K562 (cell line): ENCODE measurements around the gene SCAMP3. TPM values are rescaled to one million over a fixed set of nuclear protein-coding genes. Genes with fewer than 3 reads are reported as not detected.
A peak's percentile ranks its signal among the peaks of the same experiment; 100 is the strongest.
"Not testable (repeated sequence)": the region's sequence is repeated elsewhere in the genome, so short reads cannot be mapped to it uniquely, and the experiment has no call there.

Experiments
- ATAC-seq: fragments of 200-7000 bp; cut with Tn5 transposase; 3 replicates; pipeline ENCODE4 v1.9.1; 2020; ENCODE audit warnings: moderate library complexity
- BruUV-seq: library from RNA; stranded (reverse); fragments of 400-500 nt; replicated peaks from 2 replicates; lab custom pipeline; 2021; lab: Mats Ljungman, UMichigan
- CTCF ChIA-PET: fragments of 300-600 bp; formaldehyde crosslinking; extraction: SDS; loops from one replicate; lab custom pipeline; 2021; ENCODE audit warnings: low intra/inter-chr PET ratio; lab: Yijun Ruan, JAX
- POLR2A ChIA-PET: fragments of 300-600, 350-650 bp; sonication (Branson Sonifier 250); formaldehyde crosslinking; extraction: SDS; loops from one replicate; lab custom pipeline; 2021; ENCODE audit warnings: antibody characterized with exemption, inconsistent platforms; lab: Yijun Ruan, JAX
- DNase-seq, 4 experiments: peaks; one replicate each; pipeline versions ENCODE4 v3.0.0 to v3.0.0-alpha.2; 2011 to 2018; ENCODE audit warnings: low spot score in 3 of 4, mixed read lengths in 3 of 4; ENCODE audit errors: extremely low read depth in 1 of 4
- FAIRE-seq: peaks from 2 replicates; lab custom pipeline; 2011; peaks lifted over from hg19 to GRCh38; lab: Jason Lieb, UNC
- H2AFZ ChIP-seq: 2 replicates; pipeline ENCODE4 v1.6.0; 2011; ENCODE audit warnings: low read depth, low read length, control low read depth, inconsistent platforms
- H3K27ac ChIP-seq: fragments of 200-600 bp; 3 replicates; pipeline ENCODE4 v1.8.0; 2011; ENCODE audit warnings: low read depth, mild to moderate bottlenecking, control low read depth, inconsistent platforms, low read length, moderate library complexity, mixed read lengths; ENCODE audit errors: extremely low read depth
- H3K27me3 ChIP-seq, 2 experiments: fragments of 300-600 bp in 1 of 2; 2 replicates in 1 of 2; 3 replicates in 1 of 2; pipeline versions ENCODE4 v1.6.0 to v1.8.0; 2011; ENCODE audit warnings: inconsistent platforms in 2 of 2, low read length in 2 of 2, mild to moderate bottlenecking in 1 of 2, mixed read lengths in 1 of 2, moderate library complexity in 1 of 2; ENCODE audit not compliant: control insufficient read depth in 2 of 2, insufficient read depth in 2 of 2
- H3K36me3 ChIP-seq: fragments of 300-600 bp; 3 replicates; pipeline ENCODE4 v1.8.0; 2011; ENCODE audit warnings: mild to moderate bottlenecking, low read length, inconsistent platforms; ENCODE audit not compliant: control insufficient read depth, insufficient read depth
- H3K4me1 ChIP-seq, 2 experiments: fragments of 200-600 bp in 1 of 2; replicated peaks in 1 of 2; 2 replicates in 1 of 2; 3 replicates in 1 of 2; pipeline versions ENCODE4 v1.5.1 to v1.8.0; 2011; ENCODE audit warnings: inconsistent platforms in 2 of 2, low read length in 2 of 2, mild to moderate bottlenecking in 1 of 2, mixed read lengths in 1 of 2, moderate library complexity in 1 of 2; ENCODE audit not compliant: control insufficient read depth in 2 of 2, insufficient read depth in 2 of 2
- H3K4me2 ChIP-seq: 2 replicates; pipeline ENCODE4 v1.6.1; 2011; ENCODE audit warnings: low read length, control low read depth, inconsistent platforms, mixed read lengths; ENCODE audit not compliant: insufficient read depth
- H3K4me3 ChIP-seq: fragments of 200-600 bp; sonication (generic), shearing (Covaris generic); 2 replicates; pipeline ENCODE4 v1.5.1; 2016; ENCODE audit warnings: control low read depth, inconsistent platforms
- H3K79me2 ChIP-seq: fragments of 200-600 bp; 3 replicates; pipeline ENCODE4 v1.8.0; 2011; ENCODE audit warnings: low read length, inconsistent platforms; ENCODE audit not compliant: control insufficient read depth, insufficient read depth
- H3K9ac ChIP-seq, 2 experiments: 2 replicates each; pipeline versions ENCODE4 v1.6.0 to v1.6.1; 2011; ENCODE audit warnings: low read depth in 2 of 2, low read length in 2 of 2, control low read depth in 1 of 2, inconsistent platforms in 1 of 2, mild to moderate bottlenecking in 1 of 2, mixed read lengths in 1 of 2; ENCODE audit not compliant: insufficient read depth in 1 of 2
- H3K9me1 ChIP-seq: one replicate; pipeline ENCODE4 v1.6.0; 2011; ENCODE audit warnings: inconsistent platforms, mild to moderate bottlenecking, low read length, moderate library complexity; ENCODE audit not compliant: control insufficient read depth, insufficient read depth
- H3K9me3 ChIP-seq: replicated peaks from 2 replicates; pipeline ENCODE4 v1.5.1; 2011; ENCODE audit warnings: low read depth, low read length, inconsistent platforms; ENCODE audit not compliant: control insufficient read depth, insufficient read depth
- H4K20me1 ChIP-seq: replicated peaks from 2 replicates; pipeline ENCODE4 v1.6.1; 2011; ENCODE audit warnings: low read length, inconsistent platforms, mixed read lengths; ENCODE audit not compliant: control insufficient read depth, insufficient read depth
- CREBBP ChIP-seq: IDR thresholded peaks from one replicate; pipeline ENCODE4 v1.6.1; 2012; ENCODE audit warnings: low read depth, mild to moderate bottlenecking, control low read depth, inconsistent platforms, low read length
- GABPB1 ChIP-seq: sonication (generic); formaldehyde crosslinking; IDR thresholded peaks from 2 replicates; pipeline ENCODE4 v1.8.0; 2022; ENCODE audit warnings: mild to moderate bottlenecking, missing genetic modification reagents
- ID3 ChIP-seq, 2 experiments: fragments of 250-450 bp in 1 of 2; fragments of 450-650 bp in 1 of 2; sonication (Bioruptor Pico) in 1 of 2; IDR thresholded peaks; 2 replicates each; pipeline versions ENCODE4 v1.6.1 to v1.8.0; 2016 to 2021; ENCODE audit warnings: mild to moderate bottlenecking in 2 of 2, moderate library complexity in 2 of 2, missing compliant biosample characterization in 1 of 2, missing genetic modification characterization in 1 of 2
- NFE2 ChIP-seq: IDR thresholded peaks from 2 replicates; pipeline ENCODE4 v1.6.1; 2014; ENCODE audit warnings: antibody characterized with exemption, low read depth
- NR2F6 ChIP-seq: fragments of 450-650 bp; formaldehyde crosslinking; IDR thresholded peaks from 2 replicates; pipeline ENCODE4 v1.4.0; 2020; ENCODE audit warnings: mild to moderate bottlenecking
- WGBS: fragments of 100-300 bp; shearing (Covaris generic); methylation state at CpG from one replicate; pipeline ENCODE4 v1.1.6; 2016; ENCODE audit warnings: low coverage, mixed read lengths; ENCODE audit not compliant: insufficient coverage; ENCODE audit errors: missing lambda C conversion rate; 5-methylcytosine and 5-hydroxymethylcytosine counted together
- in situ Hi-C: fragments of 300-500 bp; cut with MboI; formaldehyde crosslinking; loops from 4 replicates; pipeline ENCODE4 v1.15.0; 2018; ENCODE audit warnings: inconsistent platforms, mixed read lengths
- intact Hi-C: fragments of 100-400 bp; cut with micrococcal nuclease; formaldehyde crosslinking; loops from 2 replicates; pipeline ENCODE4 v1.14.2; 2022
- polyA plus RNA-seq, 8 experiments: library from polyadenylated mRNA; depleted of rRNA in 4 of 8; stranded (reverse) in 5 of 8; unstranded in 3 of 8; fragments of >200 nt; fragmentation: Nextera tagmentation in 2 of 8; fragmentation: Illumina TruSeq in 1 of 8; extraction: Ambion mirVana in 2 of 8; extraction: Trizol in 1 of 8; gene quantifications; 2 replicates each; pipeline versions ENCODE4 v1.2.1 to v1.2.3, GENCODE V29; 2011 to 2014; ENCODE audit warnings: inconsistent platforms in 1 of 8, missing spikeins in 1 of 8
- total RNA-seq, 7 experiments: library from RNA; depleted of rRNA in 6 of 7; stranded (reverse); fragments of >200 nt in 6 of 7; fragmentation: Illumina TruSeq in 2 of 7; extraction: Trizol in 2 of 7; gene quantifications; 2 replicates each; pipeline versions ENCODE4 v1.2.1 to v1.2.3, GENCODE V29; 2011 to 2021; ENCODE audit warnings: low replicate concordance in 1 of 7
- TF ChIP-seq, protein P1 (sequence below): fragments of 450-650 bp; IDR thresholded peaks from 2 replicates; pipeline ENCODE4 v1.6.1; 2018; ENCODE audit warnings: mild to moderate bottlenecking, low read depth; ENCODE audit not compliant: partially characterized antibody
- TF ChIP-seq, protein P2 (sequence below): sonication (generic); formaldehyde crosslinking; IDR thresholded peaks from 2 replicates; pipeline ENCODE4 v1.5.0; 2020; ENCODE audit warnings: missing genetic modification reagents

SCAMP3 gene
- total and polyA plus RNA-seq, 9 of the 15 experiments (the other 6 are each of a cell fraction or from before 2014, with no cell fraction given) = 14.2 to 131 (median 86.1) TPM

DNA sequence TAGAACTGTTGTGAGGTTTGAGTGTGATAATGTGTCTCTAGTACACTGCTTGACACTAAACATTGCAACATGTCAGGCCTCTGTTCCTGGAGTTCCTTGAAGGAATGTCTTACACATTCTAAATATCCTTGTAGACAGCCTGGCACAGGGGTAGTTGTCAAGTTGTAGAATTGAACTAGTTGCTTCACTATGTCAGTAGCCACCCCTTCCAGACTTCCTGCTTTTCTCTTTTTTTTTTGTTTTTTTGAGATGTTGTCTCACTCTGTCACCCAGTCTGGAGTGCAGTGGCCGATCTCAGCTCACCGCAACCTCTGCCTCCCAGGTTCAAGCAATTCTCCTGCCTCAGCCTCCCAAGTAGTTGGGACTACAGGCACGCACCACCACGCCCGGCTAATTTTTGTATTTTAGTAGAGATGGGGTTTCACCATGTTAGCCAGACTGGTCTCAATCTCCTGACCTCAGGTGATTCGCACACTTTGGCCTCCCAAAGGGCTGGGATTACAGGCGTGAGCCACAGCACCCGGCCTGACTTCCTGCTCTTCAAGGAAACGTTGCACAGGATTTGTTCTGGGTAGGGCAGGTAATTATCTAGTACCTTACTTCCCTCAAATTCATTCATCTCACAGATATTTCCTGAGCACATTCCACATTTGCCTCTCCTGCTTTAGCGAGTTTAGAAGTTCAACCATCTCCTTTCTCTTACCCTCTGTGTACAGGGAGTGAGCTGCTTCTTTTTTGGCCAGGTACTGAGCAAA, 41.8 kb downstream of the SCAMP3 start:
- in situ Hi-C loops, H3K9me3 ChIP-seq, BruUV-seq, H3K79me2 ChIP-seq, H4K20me1 ChIP-seq, H3K4me2 ChIP-seq, ATAC-seq, CTCF ChIA-PET, FAIRE-seq, H3K36me3 ChIP-seq, H3K27me3 ChIP-seq, H3K4me3 ChIP-seq, H3K9me1 ChIP-seq, intact Hi-C loops, H3K9ac ChIP-seq, DNase-seq: not testable (repeated sequence)
- WGBS = 78% methylated on average over 10 of the region's 10 CpGs
- Histone ChIP-seq H2AFZ (peak overlapping the region; percentile 95), H3K4me1 (peaks cover 16 to 34% of the 10 kb centered on the region in 2 experiments), H3K27ac (peak overlapping the region; percentile 44; the same call in 1 of the 3 replicates)
- POLR2A ChIA-PET = interaction anchor here (0.6 to 1.8 kb wide), 2 partner anchors 13 to 250 kb away, joined by 3 to 5 read pairs; no protein-coding TSS in a partner anchor

DNA sequence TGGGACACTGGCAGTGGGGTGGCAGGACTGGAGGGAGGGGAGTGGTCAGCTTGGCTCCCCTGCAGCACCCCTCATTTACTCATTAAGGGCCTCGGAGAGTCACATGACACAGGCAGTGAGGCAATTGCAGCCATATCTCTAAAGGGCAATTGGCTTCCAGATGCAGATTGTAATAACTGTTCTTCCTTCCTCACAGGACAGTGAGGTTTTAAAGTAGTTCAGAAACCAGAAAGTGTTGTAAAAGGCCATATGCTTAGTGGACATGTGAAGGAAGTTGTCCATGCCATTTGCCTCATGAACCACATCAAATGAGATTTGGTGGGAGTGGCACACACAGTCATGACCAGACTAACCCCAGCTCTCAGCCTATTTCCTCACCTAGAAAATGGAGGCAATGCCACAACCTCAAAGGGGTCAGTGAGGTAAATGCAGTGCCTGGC, 42.5 kb downstream of the SCAMP3 start:
- peaks cover 13 to 26% of the 10 kb centered on the region in 2 experiments for H3K4me1 ChIP-seq
- in situ Hi-C loops (no loop called here), intact Hi-C loops (no loop called here)
- peak overlapping the region; percentile 95 for H2AFZ ChIP-seq
- no peaks in the 10 kb centered on the region for H3K27me3 ChIP-seq
- H3K79me2 ChIP-seq = peaks cover under 1% of the 10 kb centered on the region; the same call in 1 of the 3 replicates
- no peaks in the 10 kb centered on the region for H4K20me1 ChIP-seq
- FAIRE-seq (no peak), ATAC-seq (peak; percentile 74), DNase-seq (peak; percentile 31 to 62 (median 47))
- WGBS = 14% methylated on average over 1 of the region's 1 CpG
- 0 out of 2 replicates have a peak overlapping the region, but pooled peaks have one; percentile 13 for H3K4me3 ChIP-seq
- peak overlapping the region; percentile 44 for H3K27ac ChIP-seq
- peak overlapping the region; percentile 42 for H3K4me2 ChIP-seq
- H3K36me3 ChIP-seq = no peaks in the 10 kb centered on the region; the same call in 1 of the 3 replicates
- no peaks in the 10 kb centered on the region for H3K9me1 ChIP-seq
- no peaks in the 10 kb centered on the region for H3K9me3 ChIP-seq
- ChIA-PET POLR2A (interaction anchor here (0.6 to 1.8 kb wide), 6 partner anchors 10 to 994 kb away, joined by 3 to 10 read pairs (median 4); partner anchors contain the start of gene MTX1), CTCF (no interaction called here)
- H3K9ac ChIP-seq = peak overlapping the region; percentile 27 to 46; a peak in 2 of 4 replicates
- BruUV-seq = no TSS peak
- TF ChIP-seq GABPB1 (CRISPR knock-in tag) (0 out of 2 replicates have a peak, but pooled peaks have one; percentile 14), NR2F6 (CRISPR knock-in tag) (peak; percentile 32; the same call in 1 of the 2 replicates), NFE2 (no peak), CREBBP (no peak), ID3 (CRISPR knock-in tag; IDR thresholded peaks at IDR 0.05) (no peak), ID3 (tag; IDR thresholded peaks at IDR 0.05) (no peak)
- TF ChIP-seq, protein P1, sequence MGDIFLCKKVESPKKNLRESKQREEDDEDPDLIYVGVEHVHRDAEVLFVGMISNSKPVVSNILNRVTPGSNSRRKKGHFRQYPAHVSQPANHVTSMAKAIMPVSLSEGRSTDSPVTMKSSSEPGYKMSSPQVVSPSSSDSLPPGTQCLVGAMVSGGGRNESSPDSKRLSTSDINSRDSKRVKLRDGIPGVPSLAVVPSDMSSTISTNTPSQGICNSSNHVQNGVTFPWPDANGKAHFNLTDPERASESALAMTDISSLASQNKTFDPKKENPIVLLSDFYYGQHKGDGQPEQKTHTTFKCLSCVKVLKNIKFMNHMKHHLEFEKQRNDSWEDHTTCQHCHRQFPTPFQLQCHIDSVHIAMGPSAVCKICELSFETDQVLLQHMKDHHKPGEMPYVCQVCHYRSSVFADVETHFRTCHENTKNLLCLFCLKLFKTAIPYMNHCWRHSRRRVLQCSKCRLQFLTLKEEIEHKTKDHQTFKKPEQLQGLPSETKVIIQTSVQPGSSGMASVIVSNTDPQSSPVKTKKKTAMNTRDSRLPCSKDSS = no peak
- TF ChIP-seq, protein P2, sequence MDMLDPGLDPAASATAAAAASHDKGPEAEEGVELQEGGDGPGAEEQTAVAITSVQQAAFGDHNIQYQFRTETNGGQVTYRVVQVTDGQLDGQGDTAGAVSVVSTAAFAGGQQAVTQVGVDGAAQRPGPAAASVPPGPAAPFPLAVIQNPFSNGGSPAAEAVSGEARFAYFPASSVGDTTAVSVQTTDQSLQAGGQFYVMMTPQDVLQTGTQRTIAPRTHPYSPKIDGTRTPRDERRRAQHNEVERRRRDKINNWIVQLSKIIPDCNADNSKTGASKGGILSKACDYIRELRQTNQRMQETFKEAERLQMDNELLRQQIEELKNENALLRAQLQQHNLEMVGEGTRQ (CRISPR knock-in tag) = peak; percentile 95
